ENCODE data around the gene MRPL54. TPM values are rescaled to one million over a fixed set of nuclear protein-coding genes. Genes with fewer than 3 reads are reported as not detected.

MRPL54 gene
- total RNA-seq, 1 donor from 2014 or later: 33.0 TPM

- H3K27me3 Mint-ChIP-seq (ENCODE audit: unreplicated experiment): peaks cover 6% of the 10 kb centered on the region
- peak overlapping the region; percentile 67 for H3K4me3 Mint-ChIP-seq (ENCODE audit: unreplicated experiment)
- H3K4me1 Mint-ChIP-seq (ENCODE audit: low read depth, unreplicated experiment): peaks cover 2% of the 10 kb centered on the region
- TF ChIP-seq CTCF (IDR thresholded peaks at IDR 0.05; ENCODE audit: partially characterized antibody, unreplicated experiment): no peak
- H3K9me3 Mint-ChIP-seq (ENCODE audit: unreplicated experiment): peaks cover 6% of the 10 kb centered on the region
- DNase-seq: no peak
- H3K27ac Mint-ChIP-seq (ENCODE audit: unreplicated experiment): no peak overlapping the region
- H3K36me3 Mint-ChIP-seq (ENCODE audit: unreplicated experiment): peaks cover 6% of the 10 kb centered on the region
These were observed 38.5 kb downstream of the MRPL54 start for GRCh38 chr19:3800996-3801395.

- peak; percentile 70 for DNase-seq
- peaks cover 5% of the 10 kb centered on the region for H3K36me3 Mint-ChIP-seq (ENCODE audit: unreplicated experiment)
- peaks cover 4% of the 10 kb centered on the region for H3K9me3 Mint-ChIP-seq (ENCODE audit: unreplicated experiment)
- no peak overlapping the region for H3K27ac Mint-ChIP-seq (ENCODE audit: unreplicated experiment)
- peaks cover 6% of the 10 kb centered on the region for H3K27me3 Mint-ChIP-seq (ENCODE audit: unreplicated experiment)
- H3K4me3 Mint-ChIP-seq (ENCODE audit: unreplicated experiment): peak overlapping the region; percentile 67
- H3K4me1 Mint-ChIP-seq (ENCODE audit: low read depth, unreplicated experiment): peaks cover 2% of the 10 kb centered on the region
- peak; percentile 32 for TF ChIP-seq CTCF (IDR thresholded peaks at IDR 0.05; ENCODE audit: partially characterized antibody, unreplicated experiment)
These were observed 39.1 kb downstream of the MRPL54 start for GRCh38 chr19:3801412-3802096.

GRCh38 chr19:3803114-3803888 is 40.8 kb downstream of the MRPL54 start:
- Mint-ChIP-seq H3K9me3 (ENCODE audit: unreplicated experiment) (peaks cover 6% of the 10 kb centered on the region), H3K27me3 (ENCODE audit: unreplicated experiment) (peaks cover 6% of the 10 kb centered on the region), H3K4me1 (ENCODE audit: low read depth, unreplicated experiment) (peaks cover 2% of the 10 kb centered on the region), H3K27ac (ENCODE audit: unreplicated experiment) (no peak overlapping the region), H3K36me3 (ENCODE audit: unreplicated experiment) (peaks cover 4% of the 10 kb centered on the region), H3K4me3 (ENCODE audit: unreplicated experiment) (no peak overlapping the region)
- DNase-seq: no peak
- no peak for TF ChIP-seq CTCF (IDR thresholded peaks at IDR 0.05; ENCODE audit: partially characterized antibody, unreplicated experiment)

- Mint-ChIP-seq H3K4me1 (ENCODE audit: low read depth, unreplicated experiment) (peaks cover 2% of the 10 kb centered on the region), H3K36me3 (ENCODE audit: unreplicated experiment) (peaks cover 4% of the 10 kb centered on the region), H3K27ac (ENCODE audit: unreplicated experiment) (no peak overlapping the region), H3K4me3 (ENCODE audit: unreplicated experiment) (no peak overlapping the region), H3K9me3 (ENCODE audit: unreplicated experiment) (peaks cover 8% of the 10 kb centered on the region), H3K27me3 (ENCODE audit: unreplicated experiment) (peaks cover 6% of the 10 kb centered on the region)
- DNase-seq: no peak
- no peak for TF ChIP-seq CTCF (IDR thresholded peaks at IDR 0.05; ENCODE audit: partially characterized antibody, unreplicated experiment)
These were observed 41.5 kb downstream of the MRPL54 start for GRCh38 chr19:3803986-3804385.

GRCh38 chr19:3804429-3804828 is 41.9 kb downstream of the MRPL54 start:
- Mint-ChIP-seq H3K27me3 (ENCODE audit: unreplicated experiment) (peaks cover 3% of the 10 kb centered on the region), H3K9me3 (ENCODE audit: unreplicated experiment) (peaks cover 6% of the 10 kb centered on the region), H3K4me3 (ENCODE audit: unreplicated experiment) (no peak overlapping the region), H3K36me3 (ENCODE audit: unreplicated experiment) (peaks cover 4% of the 10 kb centered on the region), H3K27ac (ENCODE audit: unreplicated experiment) (no peak overlapping the region), H3K4me1 (ENCODE audit: low read depth, unreplicated experiment) (peaks cover 2% of the 10 kb centered on the region)
- no peak for TF ChIP-seq CTCF (IDR thresholded peaks at IDR 0.05; ENCODE audit: partially characterized antibody, unreplicated experiment)
- DNase-seq: no peak

Measured in glutamatergic neuron (in vitro differentiated cells).